Stromal cell of bone marrow (primary cell): Measurements from ENCODE around the gene ZNF382.
"Not testable (repeated sequence)": the region's sequence is repeated elsewhere in the genome, so short reads cannot be mapped to it uniquely, and the experiment has no call there.

Experiments
- DNase-seq: peaks from one replicate; pipeline ENCODE4 v3.0.0-alpha.2; 2012; ENCODE audit warnings: low read depth

The ZNF382 gene

GRCh38 chr19:36605101-36605876 is at the start of gene ZNF382:
Gene ZNF382 (plus strand): TSS chr19:36605313. CDS start chr19:36609915, 4,602 bp downstream.
- DNase-seq, result peak; percentile 33

- DNase-seq, result no peak
These were observed 40.7 kb upstream of the ZNF382 start for GRCh38 chr19:36564391-36564790.

GRCh38 chr19:36572593-36573019 is 32.5 kb upstream of the ZNF382 start:
- DNase-seq, result no peak

- peak; percentile 85 for DNase-seq
These were observed 31.9 kb upstream of the ZNF382 start, which contains the start of gene ZNF529 for GRCh38 chr19:36573020-36573894. Gene ZNF529 (minus strand): TSS chr19:36573292. CDS start chr19:36572346, 946 bp downstream.

- DNase-seq, result peak; percentile 4
These were observed 31.0 kb upstream of the ZNF382 start for GRCh38 chr19:36573895-36574720.

- DNase-seq, result no peak
These were observed 30.4 kb upstream of the ZNF382 start for GRCh38 chr19:36574741-36575140.

- DNase-seq, result no peak
These were observed 27.7 kb upstream of the ZNF382 start for GRCh38 chr19:36577271-36577996.

- DNase-seq, result no peak
These were observed 25.9 kb upstream of the ZNF382 start for GRCh38 chr19:36579255-36579654.

- DNase-seq, result not testable (repeated sequence)
These were observed 2.4 kb upstream of the ZNF382 start for GRCh38 chr19:36602681-36603080.

GRCh38 chr19:36604656-36605100 is 435 bp upstream of the ZNF382 start:
- no peak for DNase-seq

GRCh38 chr19:36605877-36606478 is 865 bp downstream of the ZNF382 start:
- DNase-seq, result no peak

- no peak for DNase-seq
These were observed 21.9 kb downstream of the ZNF382 start for GRCh38 chr19:36627057-36627456.

- no peak for DNase-seq
These were observed 30.2 kb downstream of the ZNF382 start for GRCh38 chr19:36635342-36635741.

- no peak for DNase-seq
These were observed 33.9 kb downstream of the ZNF382 start for GRCh38 chr19:36638862-36639510.

GRCh38 chr19:36646746-36647145 is 41.6 kb downstream of the ZNF382 start:
- DNase-seq, result no peak

GRCh38 chr19:36652958-36653357 is 47.8 kb downstream of the ZNF382 start:
- DNase-seq, result no peak

GRCh38 chr19:36665832-36666231 is 60.7 kb downstream of the ZNF382 start:
- DNase-seq, result no peak

GRCh38 chr19:36668646-36669045 is 63.5 kb downstream of the ZNF382 start:
- no peak for DNase-seq

- no peak for DNase-seq
These were observed 67.3 kb downstream of the ZNF382 start for GRCh38 chr19:36672368-36672767.

GRCh38 chr19:36674201-36674600 is 69.1 kb downstream of the ZNF382 start:
- no peak for DNase-seq
